Smooth muscle cell of the brain vasculature (primary cell): ENCODE data around the gene ANKRD34B.
"Not testable (repeated sequence)": the region's sequence is repeated elsewhere in the genome, so short reads cannot be mapped to it uniquely, and the experiment has no call there.

Experiments used
- DNase-seq: peaks from one replicate; pipeline ENCODE4 v3.0.0-alpha.2; 2012; ENCODE audit warnings: low read depth, low spot score

Gene ANKRD34B

DNA sequence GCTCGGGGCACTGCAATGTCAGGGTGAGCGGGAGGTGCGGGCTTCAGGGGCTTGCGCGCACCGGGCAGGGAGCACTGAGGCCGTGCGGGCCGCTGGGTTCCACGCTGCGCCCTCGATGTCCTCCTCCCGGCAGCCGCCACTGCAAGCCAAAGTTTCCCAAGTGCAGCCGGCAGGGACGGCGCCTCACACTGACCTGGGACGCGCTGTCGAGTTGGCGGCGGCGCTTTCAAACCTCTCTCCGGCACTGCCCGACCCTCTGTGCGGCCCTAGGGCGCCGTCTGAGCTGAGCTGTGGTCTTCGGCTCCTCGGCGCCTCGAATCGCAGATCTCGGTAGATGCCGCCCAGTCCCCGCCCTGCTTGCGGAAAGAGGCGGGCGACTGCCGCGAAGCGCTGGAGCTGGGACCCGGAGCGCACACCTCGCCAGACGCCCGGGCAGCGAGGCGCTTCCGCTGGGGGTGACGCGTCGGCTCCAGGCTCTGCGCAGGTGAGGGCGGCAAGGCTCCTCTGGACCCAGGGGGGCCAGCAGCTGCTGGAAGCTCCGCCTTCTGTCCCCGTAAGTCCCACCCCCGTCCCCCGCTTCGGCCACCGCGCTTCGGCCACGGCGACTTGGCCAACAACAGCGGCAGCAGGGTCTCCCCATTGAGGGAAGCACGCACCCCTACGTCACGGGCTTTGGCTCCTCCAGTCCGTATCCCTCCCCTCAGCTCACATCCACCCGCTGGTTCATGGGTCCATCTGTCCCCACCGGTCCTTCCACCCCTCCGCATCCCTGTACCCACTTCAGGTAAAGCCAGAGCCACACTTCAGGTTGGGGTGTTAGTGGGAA is at the start of gene ANKRD34B:
ANKRD34B (minus strand) TSS at position 320 of the 826 bp plus-strand sequence. CDS start 10,261 bp downstream, outside the sequence.
- no peak for DNase-seq

DNA sequence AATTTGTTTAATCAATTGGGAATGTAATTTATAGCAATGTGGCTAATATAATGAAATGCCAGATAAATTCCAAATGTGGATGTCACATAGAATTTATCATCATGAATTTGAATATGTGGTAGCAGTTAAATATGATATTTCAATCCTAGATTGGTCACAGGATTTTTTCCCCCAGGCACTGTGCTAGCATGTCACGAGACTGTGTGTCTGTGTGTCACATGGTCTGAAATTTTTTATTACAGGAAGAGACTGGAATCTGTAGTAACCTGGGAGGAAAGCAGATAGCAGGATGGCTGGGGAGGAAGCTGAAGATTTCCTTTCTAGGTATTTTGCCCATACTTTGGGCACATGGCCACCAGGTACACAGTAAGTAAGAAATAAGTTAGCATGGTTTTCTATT is 49.0 kb upstream of the ANKRD34B start:
- no peak for DNase-seq

DNA sequence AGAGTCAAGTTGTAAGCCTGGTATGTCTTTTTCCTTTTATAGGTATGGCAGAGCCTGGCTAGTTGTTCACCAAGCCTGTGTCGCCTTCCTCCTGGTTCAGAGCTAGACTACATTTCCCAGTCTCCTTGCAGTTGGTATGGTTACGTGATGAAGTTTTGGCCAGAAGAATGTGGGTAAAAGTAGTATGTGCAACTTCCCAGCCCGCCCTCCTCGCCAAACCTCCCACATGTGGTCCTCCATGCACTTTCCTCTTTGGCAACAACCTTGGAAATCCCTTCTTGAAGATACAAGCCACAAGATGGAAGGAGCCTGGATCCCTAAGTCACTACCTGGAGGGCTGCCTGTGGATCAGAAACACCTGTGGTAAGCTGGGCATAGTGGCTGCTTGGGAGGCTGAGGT is 48.4 kb upstream of the ANKRD34B start:
- no peak for DNase-seq

DNA sequence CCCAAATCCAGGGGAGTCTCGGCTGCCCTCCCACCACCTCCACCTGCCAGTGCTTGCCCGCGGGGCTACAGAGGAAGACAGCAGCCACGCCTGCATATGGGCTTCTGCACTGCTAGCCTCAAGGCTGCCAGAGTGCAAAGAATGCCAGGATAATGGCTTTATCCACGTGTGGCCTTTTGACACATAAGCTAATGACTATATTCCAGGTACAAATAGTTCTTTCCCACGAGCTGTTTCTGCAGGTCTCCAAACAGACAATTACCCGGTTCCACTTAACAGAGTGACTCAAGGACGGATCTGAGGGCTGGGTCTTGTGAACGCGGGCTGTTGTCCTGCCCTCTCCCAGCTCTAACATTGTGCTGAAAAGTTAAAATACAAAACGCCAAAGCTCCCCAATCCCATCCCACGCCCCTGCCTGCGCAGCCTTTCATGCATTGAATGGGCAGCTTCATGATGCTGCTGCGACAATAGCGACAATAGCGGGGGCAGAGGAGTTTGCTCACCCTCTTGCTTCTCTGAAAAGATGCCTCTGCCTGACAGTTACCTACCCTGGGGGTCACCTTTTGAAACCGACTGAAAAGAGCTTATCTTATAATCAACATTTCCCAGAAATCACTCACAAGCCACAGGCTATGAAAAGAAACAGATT is 45.3 kb upstream of the ANKRD34B start:
- DNase-seq: no peak

DNA sequence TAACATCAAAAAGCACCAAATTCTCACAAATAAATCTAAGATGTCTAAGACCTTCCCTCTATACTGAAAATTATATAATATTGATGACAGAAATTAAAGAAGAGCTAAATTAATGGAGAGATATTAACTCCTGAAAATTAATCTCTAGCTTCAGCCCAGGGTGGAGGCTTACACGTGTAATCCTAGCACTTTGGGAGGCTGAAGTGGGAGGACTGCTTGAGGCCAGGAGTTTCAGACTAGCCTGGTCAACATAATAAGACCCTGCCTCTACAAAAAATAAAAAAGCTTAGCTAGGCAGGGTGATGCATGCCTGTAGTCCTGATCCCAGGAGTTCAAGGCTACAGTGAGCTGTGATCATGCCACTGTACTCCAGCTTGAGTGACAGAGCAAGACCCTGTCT is 39.6 kb upstream of the ANKRD34B start:
- no peak for DNase-seq

DNA sequence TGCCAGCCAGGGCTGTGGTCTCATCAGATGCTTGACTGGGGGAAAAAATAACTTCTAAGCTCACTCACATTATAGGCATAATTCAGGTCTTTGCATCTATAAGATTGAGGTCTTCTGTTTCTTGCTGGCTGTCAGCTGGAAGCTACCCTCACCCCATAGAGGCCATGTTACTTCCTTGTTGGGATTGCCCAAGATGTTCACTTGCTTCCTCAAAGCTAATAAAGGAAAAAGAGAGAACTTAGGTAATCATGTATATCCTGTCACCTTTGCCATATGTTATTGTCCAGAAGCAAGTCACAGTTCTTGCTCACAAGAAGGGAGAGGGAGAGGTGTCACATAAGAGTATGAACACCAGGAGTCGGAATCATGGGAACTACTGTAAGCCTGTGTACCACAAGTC is 38.7 kb upstream of the ANKRD34B start:
- no peak for DNase-seq

DNA sequence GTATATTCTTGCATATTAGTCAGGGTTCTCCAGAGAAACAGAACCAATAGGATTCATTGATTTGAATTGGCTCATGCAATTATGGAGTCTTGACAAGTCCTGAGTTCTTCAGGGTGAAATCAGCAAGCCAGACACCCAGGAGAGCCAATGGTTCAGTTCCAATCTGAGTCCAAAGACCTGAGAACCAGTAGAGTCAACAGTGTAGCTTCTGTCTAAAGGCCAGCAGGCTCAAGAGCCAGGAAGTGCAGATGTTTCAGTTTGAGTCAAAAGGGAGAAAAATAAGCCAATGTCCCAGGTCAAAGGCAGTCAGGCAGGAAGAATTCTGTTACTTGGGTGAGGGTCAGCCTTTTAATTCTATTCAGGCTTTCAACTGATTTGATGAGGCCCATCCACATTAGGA is 37.8 kb upstream of the ANKRD34B start:
- DNase-seq: no peak

DNA sequence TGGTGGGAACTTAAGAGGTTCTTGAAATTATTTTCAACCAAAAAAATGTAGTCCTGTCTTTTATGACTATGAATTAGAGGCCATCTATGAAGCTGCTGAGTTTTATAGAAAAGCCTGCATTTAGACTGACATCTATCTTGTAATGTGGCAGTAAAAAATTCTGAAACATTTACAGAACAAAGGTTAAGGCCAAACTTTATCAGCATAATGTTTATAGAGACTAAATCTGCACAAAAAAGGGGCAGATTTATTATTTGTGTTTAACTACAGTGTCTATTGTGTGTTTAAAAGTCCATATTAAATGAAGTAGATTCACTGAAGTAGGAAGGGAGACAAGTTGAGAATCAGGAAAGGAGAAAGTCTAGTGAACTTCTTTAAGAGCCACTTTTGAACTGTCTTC is 37.3 kb upstream of the ANKRD34B start:
- DNase-seq: no peak

DNA sequence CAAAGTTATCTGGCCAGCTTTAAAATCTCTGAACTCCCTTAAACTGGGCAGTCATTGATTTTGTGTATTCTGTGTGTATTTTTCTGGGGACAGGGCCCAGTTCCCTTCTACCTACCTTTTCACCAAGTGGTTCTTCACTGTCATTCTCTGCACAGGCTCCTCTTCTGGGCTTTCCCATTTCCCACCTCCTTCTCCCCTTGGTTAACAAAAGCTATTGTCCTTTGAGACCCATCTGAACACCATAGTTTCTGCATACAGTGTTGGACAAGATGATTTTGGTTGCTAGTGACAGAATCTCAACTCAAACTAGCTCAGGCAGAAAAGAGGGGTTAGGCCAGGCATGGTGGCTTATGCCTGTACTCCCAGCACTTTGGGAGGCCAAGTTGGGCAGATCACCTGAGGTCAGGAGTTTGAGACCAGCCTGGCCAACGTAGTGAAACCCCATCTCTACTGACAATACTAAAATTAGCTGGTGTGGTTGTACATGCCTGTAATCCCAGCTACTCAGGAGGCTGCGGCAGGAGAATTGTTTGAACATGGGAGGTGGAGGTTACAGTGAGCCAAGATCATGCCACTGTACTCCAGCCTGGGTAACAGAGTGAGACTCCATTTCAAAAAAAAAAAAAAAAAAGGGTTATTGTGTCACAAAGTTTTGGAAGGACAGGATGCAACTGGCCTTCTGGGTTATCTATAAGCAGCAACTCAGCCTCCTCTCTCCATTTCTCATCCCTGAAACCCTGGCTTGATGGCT is 31.0 kb upstream of the ANKRD34B start:
- DNase-seq: no peak

DNA sequence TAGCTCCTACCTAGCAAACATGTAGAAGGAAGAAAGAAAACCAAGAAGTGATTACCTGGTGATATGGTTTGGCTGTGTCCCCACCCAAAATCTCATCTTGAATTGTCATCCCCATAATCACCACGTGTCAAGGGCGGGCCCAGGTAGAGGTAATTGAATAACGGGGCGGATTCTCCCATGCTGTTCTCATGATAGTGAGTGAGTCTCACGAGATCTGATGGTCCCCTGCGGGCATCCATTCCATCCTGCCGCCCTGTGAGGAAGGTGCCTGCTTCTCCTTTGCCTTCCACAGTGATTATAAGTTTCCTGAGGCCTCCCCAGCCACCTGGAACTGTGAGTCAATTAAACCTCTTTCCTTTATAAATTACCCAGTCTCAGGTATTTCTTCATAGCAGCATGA is 27.4 kb upstream of the ANKRD34B start:
- no peak for DNase-seq

DNA sequence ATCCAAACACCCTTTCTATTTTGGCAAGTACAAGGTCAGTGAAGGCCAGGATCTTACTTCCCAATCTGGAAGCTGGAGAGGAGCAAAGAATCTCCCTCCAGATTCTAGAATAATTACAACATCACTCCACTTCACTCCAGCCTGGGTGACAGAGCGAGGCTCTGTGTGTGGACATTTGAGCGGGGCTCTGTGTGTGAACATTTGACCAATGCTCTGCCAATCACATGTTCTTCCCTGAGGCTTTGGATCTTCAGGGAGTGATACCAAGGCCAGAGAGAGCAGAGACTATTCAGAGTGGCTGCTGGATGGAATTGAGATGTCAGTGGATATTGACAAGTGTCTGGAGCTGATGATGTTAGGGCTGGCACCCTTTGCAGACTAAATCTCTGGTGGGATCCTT is 24.7 kb upstream of the ANKRD34B start:
- DNase-seq: no peak

DNA sequence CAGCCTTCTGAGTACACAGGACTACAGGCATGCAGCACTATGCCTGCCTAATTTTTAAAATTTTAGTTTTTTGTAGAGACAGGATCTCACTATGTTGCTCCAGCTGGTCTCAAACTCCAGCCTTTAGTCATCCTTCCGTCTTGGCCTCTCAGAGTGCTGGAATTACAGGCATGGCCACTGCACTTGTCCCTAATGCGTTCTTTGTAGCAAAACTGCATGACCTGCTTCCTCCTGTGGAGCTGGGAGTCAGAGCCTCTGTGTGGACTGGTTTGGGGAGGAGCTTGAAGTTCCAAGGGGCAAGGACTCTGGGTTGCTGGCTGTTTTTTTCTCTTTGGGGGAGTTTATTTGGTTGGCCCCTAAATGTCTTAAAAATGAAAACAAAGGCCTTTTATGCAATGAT is 22.7 kb upstream of the ANKRD34B start:
- DNase-seq: no peak

DNA sequence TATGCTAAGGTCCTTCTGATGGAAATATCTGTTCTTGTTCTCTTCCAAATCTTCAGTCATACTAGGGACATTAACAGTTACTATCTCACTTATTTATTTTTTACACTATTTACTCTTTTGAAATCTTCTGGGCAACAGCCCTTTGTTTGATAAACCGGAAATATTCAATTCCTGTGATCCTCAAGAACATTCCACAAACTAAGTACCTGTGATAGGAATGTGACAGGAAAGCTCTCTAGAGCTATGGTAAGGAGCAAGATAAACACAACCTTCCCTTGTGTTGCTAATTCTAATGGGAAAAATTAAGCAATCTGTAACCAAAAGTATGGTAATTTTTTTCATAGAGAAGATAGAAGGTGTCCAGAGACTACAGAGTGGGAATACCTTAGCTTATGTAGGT is 22.0 kb upstream of the ANKRD34B start:
- no peak for DNase-seq

DNA sequence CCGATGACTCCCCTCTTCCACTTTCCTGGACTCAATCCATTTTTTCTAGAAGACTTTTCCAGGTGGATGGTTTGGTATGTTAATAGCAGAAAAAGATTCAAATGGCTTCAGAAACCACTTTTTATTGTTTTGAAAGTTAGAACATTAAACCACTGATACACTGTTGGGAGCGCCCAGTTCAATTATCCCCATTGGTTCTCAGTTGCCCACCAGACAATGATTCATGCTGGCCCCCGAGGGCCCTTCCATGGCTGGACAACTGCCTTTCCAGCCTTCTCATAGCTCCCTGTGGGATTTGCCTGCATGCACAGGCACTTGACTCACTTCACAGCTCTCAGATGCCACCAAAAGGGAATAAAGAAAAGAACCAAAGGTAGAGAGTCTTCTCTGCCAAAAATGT is 21.3 kb upstream of the ANKRD34B start:
- DNase-seq: no peak

DNA sequence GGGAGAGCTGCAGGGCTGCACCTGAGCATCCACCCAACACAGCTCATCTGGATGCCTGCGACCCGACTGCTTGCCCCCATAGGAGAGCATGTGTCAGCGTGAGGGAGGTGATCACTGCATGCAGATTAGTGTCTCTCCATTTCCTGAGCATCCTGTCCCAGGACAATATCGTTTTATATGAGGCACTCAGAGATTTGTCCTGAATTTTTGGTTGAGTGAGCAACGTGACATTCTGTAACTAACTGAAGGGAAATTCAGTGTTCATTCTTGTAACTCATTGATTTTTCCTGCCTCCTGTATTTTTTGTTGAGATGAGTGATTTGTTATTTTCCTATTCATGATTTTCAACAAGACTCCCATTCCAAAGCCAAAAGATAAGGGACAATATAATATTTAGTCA is 20.7 kb upstream of the ANKRD34B start:
- DNase-seq: no peak

DNA sequence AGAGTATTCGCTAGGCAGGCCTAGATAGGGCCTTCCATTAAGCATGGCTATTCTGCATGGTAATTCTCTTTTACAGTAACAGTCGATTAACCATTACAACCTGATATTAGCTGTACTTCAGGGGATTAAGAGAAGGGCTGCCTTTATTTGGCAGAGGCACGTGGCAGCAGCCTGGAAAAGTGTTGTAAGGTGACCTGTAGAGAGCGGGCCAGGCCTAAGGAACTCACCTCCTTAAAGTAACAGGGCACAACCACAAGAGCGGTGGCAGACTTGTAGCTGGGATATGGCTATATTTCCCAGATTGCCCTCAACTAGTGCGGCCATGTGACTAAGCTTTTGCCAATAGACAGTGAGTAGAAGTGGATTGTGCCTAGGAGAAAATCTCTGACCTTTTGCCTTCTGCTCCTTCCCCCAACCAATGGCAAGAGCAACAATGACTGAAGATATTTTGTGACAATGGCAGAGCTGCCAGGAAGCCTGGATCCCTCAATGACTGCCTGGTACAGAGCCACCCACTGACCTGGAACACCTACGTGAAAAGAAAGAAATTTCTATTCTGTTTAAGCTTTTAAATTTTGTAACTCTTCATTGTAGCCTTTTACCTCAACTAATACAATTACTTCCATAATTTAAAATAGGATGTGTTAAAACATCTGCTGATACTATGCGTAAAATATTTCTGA is 18.9 kb upstream of the ANKRD34B start:
- DNase-seq: no peak

DNA sequence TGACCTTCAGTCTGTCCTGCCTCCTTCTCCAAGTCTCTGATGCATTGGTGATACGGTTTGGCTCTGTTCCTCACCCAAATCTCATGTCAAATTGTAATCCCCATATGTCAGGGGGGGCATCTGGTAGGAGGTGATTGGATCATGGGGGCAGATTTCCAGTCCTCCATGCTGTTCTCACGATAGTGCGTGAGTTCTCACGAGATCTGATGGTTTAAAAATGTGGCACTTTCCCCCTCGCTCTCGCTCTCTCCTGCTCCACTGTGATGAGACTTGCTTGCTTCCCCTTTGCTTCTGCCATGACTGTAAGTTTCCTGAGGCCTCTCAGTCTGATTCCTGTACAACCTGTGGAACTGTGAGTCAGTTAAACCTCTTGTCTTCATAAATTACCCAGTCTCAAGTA is 14.7 kb upstream of the ANKRD34B start:
- no peak for DNase-seq

DNA sequence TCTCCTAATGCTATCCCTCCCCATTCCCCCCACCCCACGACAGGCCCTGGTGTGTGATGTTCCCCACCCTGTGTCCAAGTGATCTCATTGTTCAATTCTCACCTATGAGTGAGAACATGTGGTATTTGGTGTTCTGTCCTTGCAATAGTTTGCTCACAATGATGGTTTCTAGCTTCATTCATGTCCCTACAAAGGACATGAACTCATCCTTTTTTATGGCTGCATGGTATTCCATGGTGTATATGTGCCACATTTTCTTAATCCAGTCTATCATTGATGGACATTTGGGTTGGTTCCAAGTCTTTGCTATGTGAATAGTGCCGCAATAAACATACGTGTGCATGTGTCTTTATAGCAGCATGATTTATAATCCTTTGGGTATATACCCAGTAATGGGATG is 10.2 kb upstream of the ANKRD34B start:
- DNase-seq: not testable (repeated sequence)

DNA sequence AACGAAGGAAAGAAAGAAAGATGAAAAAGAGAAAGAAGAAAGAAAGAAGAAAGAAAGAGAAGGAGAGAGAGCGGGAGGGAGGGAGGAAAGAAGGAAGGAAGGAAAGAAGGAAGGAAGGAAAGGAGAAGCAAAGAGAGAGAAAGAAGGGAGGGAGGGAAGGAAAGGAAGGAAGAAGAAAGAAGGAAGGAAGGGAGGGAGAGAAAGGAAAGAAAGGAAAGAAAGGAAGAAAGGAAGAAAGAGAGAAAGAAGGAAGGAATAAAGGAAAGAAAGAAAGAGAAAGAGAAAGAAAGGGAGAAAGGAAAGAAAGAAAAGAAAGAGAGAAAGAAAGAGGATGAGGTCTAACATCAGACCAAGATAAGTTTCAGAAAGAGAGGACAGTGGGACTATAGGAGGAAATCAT is 9.0 kb upstream of the ANKRD34B start:
- DNase-seq: no peak

DNA sequence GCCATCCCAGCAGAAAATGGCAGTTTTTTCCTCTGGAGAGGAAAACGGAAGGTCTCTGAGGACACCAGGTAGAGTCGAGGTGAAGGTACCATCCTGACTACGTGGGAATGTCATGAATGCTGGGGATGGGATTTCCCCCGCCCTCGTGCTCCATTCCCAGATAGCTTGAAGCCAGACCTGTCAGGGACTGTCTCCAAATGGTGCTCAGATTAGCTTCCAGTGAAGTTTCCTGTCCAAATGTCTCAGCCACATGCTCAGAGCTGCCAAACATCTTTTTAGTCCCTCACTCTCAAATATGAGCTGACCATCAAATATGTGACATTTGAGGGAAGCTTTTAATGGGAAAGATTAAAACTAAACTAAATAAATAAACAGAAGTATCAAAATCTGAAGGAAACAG is 7.6 kb upstream of the ANKRD34B start:
- DNase-seq: no peak

DNA sequence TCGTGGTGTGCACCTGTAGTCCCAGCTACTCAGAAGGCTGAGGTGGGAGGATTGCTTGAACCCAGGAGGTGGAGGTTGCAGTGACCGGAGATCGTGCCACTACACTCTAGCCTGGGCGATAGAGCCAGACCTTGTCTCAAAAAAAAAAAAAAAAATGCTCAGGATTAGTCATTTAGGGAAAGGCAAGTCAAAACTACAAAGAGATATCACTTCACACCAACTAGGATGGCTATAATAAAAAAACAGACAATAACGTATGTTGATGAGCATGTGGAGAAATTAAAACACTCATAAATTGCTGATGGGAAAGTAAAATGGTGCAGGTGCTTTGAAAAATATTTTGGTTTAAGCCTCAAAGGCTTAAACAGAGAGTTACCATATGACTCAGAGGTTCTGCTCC is 6.3 kb upstream of the ANKRD34B start:
- no peak for DNase-seq

DNA sequence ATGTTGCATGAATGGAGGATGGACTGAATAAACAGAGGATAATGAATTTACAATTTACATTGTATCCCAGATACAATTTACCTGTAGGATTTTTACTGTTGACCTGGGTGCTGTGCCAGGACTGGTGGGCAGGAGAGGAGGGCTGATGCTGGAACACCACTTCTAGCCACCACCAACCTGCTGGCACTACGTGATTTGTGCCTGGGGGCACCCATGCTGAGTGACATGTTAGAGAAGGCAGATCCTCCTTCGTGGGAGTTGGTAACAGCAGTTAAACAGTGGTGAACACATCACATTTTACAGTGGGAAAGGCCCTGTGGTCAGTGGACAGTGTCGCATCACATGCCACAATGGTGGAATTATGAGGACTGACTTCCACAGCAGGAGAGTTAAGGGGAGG is 3.0 kb upstream of the ANKRD34B start:
- no peak for DNase-seq
